DMS79 treated with DMSO at 0.1 percent for 48 hours (cell line): ENCODE data around the gene NCAPD2.
A peak's percentile ranks its signal among the peaks of the same experiment; 100 is the strongest.

Experiments used
- DNase-seq: peaks from one replicate; lab custom pipeline; 2025; lab: John Stamatoyannopoulos, UW

Gene NCAPD2

DNA sequence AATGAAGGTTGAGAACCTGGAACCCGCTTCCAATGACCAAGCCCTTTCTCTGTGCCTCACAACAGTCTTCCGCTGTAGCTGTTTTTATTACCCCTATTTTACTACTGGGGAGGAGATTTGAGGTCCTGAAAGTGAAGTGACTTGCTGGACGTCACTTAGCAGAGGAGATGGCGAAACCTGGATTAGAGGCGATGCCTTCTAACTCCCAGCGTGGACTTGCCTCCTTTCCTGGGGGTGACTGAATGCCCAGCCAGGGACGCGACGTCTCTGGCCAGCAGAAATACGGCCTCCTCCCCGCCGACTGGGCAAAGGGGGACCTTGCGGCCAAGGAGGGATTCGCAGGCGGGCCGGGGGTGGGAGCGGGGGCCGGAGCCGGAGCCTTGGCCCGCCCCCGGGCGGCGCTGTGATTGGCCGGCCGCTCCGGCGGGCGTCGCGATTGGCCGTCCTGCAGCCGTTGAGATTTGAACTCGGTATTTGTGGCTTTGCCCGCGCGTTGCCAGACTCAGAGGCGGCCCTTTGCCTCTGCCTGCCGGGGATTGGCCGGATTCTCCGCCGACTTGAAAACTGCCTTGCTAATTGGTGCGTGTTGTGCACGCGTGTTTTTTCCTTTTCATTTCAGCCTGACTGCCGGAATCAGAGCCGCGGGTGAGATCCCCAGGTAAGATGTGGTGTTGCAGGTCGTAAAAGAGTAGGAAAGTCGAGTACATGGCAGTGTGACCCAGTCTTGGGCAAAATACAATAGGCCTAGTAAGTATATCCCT lies at the start of gene NCAPD2:
TSS of gene NCAPD2 (plus strand) at position 606 of the 761 bp plus-strand sequence. CDS start 997 bp downstream, outside the sequence.
- peak; percentile 95 for DNase-seq

DNA sequence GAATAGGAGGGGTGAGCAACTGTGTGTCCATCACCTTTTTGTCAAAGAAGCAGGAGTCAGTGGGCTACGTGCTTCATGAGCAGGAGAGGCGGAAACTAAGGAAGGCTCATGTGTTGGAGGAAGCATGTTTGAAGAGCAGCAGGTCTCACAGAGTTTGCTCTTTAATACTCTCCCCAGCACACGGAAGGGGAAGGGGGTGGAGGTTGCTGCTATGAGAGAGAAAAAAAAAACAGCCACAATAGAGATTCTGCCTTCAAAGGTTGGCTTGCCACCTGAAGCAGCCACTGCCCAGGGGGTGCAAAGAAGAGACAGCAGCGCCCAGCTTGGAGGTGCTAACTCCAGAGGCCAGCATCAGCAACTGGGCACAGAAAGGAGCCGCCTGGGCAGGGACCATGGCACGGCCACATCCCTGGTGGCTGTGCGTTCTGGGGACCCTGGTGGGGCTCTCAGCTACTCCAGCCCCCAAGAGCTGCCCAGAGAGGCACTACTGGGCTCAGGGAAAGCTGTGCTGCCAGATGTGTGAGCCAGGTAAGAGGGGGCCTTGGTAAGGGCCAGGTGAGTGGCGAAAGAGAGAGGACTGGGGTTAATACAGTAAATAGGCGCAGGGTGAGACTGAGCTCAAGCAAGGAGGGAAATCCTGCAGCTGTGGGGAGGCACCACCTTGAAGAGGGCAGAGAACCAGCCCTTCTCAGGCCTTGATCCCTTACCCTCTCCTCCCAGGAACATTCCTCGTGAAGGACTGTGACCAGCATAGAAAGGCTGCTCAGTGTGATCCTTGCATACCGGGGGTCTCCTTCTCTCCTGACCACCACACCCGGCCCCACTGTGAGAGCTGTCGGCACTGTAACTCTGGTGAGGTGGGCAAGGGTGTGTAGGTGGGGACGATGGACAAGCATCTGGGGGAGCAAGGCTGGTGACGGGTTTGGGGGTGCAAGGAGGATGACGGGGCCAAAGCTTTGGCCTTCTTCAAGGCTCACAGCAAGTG lies 48.9 kb upstream of the NCAPD2 start, which contains the start of gene CD27:
TSS of gene CD27 (plus strand) at position 252 of the 985 bp plus-strand sequence. CDS start at position 393, 141 bp downstream.
- DNase-seq = no peak

- peak; percentile 29 for DNase-seq
Observed at GRCh38 chr12:6450091-6450868, 43.6 kb upstream of the NCAPD2 start.

GRCh38 chr12:6450869-6451347 lies 43.0 kb upstream of the NCAPD2 start:
- DNase-seq = peak; percentile 70

DNA sequence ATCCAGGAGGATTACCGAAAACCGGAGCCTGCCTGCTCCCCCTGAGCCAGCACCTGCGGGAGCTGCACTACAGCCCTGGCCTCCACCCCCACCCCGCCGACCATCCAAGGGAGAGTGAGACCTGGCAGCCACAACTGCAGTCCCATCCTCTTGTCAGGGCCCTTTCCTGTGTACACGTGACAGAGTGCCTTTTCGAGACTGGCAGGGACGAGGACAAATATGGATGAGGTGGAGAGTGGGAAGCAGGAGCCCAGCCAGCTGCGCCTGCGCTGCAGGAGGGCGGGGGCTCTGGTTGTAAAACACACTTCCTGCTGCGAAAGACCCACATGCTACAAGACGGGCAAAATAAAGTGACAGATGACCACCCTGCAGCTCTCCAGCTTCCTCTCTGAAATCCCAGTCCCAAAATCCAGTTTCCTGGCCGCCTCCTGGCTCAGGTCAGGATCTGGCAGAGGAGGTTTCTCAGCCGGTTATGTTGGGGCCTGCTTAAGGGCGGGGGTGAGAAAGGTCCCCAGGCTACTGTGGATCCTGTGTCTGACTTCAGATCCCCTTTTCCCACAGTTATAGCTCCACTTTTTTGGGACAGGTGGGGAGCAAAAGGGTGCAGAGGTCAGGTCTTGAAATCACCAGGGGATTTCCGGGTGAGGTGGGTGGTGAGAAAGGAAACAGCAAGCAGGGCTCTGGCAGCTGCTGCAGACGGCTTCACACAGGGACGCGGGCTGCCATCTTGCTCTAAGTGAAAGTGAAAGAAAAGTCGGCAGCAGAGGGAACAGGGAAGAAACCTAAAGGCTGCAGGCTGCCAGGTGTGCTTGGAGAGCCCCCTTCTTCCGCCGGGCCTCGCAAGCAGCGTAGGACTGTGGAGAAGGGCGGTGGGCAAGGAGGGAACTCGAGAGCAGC lies 42.3 kb upstream of the NCAPD2 start, which contains the start of gene TAPBPL:
TSS of gene TAPBPL (plus strand) at position 695 of the 897 bp plus-strand sequence. CDS start 207 bp downstream, outside the sequence.
- peak; percentile 94 for DNase-seq

GRCh38 chr12:6452245-6452943 lies 41.5 kb upstream of the NCAPD2 start:
- peak; percentile 77 for DNase-seq

GRCh38 chr12:6452944-6453630 lies 40.8 kb upstream of the NCAPD2 start:
- DNase-seq = no peak

GRCh38 chr12:6457220-6457945 lies 36.5 kb upstream of the NCAPD2 start:
- no peak for DNase-seq

DNA sequence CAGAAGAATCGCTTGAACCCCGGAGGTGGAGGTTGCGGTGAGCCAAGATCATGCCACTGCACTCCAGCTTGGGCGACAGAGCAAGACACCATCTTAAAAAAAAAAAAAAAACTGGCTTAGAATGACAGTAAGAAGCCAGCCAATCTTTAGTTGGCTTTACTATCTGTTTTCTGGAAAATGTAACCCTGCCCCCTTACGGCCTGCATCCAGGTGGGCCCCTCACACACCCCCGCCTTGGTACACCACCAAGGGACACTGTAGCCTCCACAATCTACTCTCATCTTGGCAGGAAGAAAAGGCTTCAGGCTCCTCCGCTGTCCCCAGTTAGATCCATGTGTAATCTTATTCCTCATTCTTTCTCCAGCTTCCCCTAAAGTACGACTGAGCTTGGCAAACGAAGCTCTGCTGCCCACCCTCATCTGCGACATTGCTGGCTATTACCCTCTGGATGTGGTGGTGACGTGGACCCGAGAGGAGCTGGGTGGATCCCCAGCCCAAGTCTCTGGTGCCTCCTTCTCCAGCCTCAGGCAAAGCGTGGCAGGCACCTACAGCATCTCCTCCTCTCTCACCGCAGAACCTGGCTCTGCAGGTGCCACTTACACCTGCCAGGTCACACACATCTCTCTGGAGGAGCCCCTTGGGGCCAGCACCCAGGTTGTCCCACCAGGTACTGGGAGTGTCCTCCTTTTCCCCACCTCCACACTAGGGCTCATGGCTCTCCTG lies 35.5 kb upstream of the NCAPD2 start:
- DNase-seq = no peak

GRCh38 chr12:6459004-6459337 lies 34.9 kb upstream of the NCAPD2 start:
- DNase-seq = no peak

- DNase-seq = no peak
Observed at GRCh38 chr12:6460751-6461371, 33.0 kb upstream of the NCAPD2 start.

DNA sequence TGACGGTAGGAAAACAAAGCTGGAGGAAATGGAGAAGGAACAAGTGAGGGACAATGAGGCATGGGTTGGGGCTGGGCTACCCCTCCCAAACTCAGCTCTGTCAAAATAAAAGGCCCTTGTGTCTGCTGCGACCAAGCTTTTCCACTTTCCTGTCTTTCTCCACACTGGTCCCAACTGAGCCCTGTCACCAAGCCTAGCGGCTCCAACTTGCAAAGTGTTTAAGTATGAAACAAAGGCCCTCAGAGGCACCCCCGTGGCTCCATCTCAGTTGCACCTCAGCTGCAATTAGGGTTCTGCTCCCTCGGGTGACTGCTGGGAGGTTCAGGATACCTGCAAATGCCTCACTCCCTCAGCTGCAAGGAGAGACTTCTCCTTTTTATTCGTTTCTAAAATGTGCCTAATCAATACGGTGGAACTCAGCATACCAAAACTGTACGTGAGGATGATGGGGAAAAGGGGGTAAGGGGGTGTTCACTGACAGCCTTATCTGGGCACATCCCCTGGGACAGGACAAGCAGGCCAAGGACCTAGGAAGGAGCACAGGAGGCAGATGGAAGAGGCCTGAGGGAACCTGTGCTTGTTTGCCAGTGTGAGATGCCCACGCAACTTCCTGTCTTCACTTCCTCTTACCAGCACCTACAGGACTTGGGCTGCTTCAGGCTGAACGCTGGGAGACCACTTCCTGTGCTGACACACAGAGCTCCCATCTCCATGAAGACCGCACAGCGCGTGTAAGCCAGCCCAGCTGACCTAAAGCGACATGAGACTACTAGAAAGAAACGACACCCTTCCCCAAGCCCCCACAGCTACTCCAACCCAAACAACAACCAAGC lies 32.3 kb upstream of the NCAPD2 start:
- DNase-seq = no peak

DNA sequence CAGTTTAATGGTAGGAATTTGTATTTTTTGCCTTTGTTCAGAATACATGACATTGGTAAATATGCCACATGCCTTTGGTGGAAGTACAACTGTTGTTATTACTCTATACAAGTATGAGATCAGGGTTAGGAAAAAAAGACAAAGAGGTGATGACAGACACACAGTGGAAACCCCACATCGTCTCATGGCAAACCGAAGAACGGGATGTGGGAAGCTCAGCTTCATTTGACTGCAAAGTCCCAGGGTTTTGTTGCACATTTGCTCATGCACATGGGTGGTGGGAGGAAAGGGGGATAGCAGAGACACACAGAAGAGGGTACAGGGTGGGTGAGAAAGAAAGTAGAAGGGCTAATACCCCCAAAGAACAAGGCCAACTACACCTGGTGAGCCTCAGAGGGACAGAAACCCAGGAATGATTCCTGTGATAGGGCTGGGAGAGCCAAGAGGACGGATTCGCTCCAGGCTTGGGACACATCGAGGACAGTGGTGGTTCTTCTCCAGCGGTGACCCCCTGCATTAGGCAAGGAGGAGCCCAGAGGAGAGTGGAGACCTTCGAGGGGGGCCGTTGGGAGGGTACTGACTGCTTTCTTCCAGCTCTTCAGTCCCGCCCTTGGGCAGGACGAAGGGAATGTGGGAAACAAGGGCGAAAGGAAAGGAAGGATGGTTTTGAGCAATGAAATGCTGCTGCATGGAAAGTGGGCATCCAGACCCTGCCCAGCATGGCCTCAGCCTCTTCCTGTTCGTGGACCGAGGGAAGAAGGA lies 31.5 kb upstream of the NCAPD2 start:
- no peak for DNase-seq

GRCh38 chr12:6463216-6463615 lies 30.7 kb upstream of the NCAPD2 start:
- DNase-seq = no peak

DNA sequence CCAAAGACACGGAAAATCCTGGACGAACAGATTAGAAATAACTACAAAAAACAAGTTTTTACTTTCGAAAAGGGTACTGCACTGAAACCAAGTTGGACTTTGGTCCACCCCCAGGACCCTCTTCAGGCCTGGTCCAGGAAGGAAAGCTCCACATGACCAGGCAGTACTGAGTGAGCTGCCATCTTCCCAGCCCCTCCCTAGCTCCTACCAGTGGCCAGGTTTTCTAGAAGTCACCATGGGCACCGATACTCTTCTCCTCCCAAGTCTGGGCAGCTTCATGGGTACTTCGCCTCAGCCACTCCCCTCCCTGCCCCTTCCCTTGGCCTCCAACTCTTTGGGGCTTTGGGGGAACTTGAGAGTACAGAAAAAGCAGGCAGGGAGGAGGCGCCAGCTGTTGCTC lies 30.0 kb upstream of the NCAPD2 start:
- no peak for DNase-seq

DNA sequence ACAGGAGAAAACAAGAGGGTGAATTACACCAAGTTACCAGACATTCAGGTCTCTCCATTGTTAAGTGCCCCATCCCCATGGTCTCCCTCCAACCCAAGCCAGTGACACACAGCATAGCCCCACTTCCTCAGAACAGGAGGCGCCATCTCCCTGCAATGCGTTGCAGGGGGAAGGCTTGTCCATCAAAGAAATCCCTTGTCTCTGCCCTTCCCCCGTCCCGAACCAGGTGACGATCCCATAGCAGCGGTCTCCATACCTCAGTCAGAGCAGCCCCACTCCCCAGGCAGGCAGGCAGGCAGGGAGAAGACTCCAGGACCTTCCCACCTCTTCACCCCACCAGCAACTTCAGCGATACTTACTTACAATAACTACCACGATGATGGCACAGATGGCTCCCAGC lies 29.4 kb upstream of the NCAPD2 start:
- no peak for DNase-seq
